GM12892 (cell line): ENCODE measurements around the gene ELMO3.

ENCODE experiments used
- POLR2A ChIP-seq: IDR thresholded peaks from 2 replicates; pipeline ENCODE4 v1.6.1; 2011; ENCODE audit warnings: low read depth, low read length, control low read depth
- POLR2AphosphoS5 ChIP-seq: IDR thresholded peaks from 2 replicates; pipeline ENCODE4 v1.6.1; 2011; ENCODE audit warnings: low read depth, low read length, control low read depth

- TF ChIP-seq POLR2AphosphoS5: no peak
- no peak for TF ChIP-seq POLR2A
Observed at GRCh38 chr16:67206838-67207248, 7.9 kb downstream of the ELMO3 start.
